HepG2 (cell line): ENCODE measurements around the gene ABHD2. TPM values are rescaled to one million over a fixed set of nuclear protein-coding genes. Genes with fewer than 3 reads are reported as not detected.

Experiments
- AGO1 ChIP-seq: fragments of 200-400 bp; formaldehyde crosslinking; IDR thresholded peaks from 2 replicates; pipeline ENCODE4 v1.6.1; 2017; ENCODE audit warnings: mild to moderate bottlenecking, low read depth, low read length, moderate library complexity; ENCODE audit not compliant: poor library complexity, severe bottlenecking
- CAMTA2 ChIP-seq: sonication (generic); formaldehyde crosslinking; IDR thresholded peaks from 2 replicates; pipeline ENCODE4 v1.4.0; 2020; ENCODE audit warnings: mild to moderate bottlenecking, missing genetic modification reagents, borderline replicate concordance
- CBFB ChIP-seq: sonication (generic); formaldehyde crosslinking; IDR thresholded peaks from 2 replicates; pipeline ENCODE4 v1.4.0; 2020; ENCODE audit warnings: missing genetic modification reagents
- CBX2 ChIP-seq, 2 experiments: fragments of 200-600 bp in 1 of 2; sonication (generic); formaldehyde crosslinking in 1 of 2; IDR thresholded peaks; 2 replicates each; pipeline versions ENCODE4 v1.7.0 to v1.8.1; 2018 to 2022; ENCODE audit warnings: low read depth in 2 of 2, low read length in 1 of 2, mild to moderate bottlenecking in 1 of 2, missing genetic modification reagents in 1 of 2
- EZH2 ChIP-seq: conservative IDR thresholded peaks from 2 replicates; pipeline ENCODE4 v1.6.1; 2012; ENCODE audit warnings: mild to moderate bottlenecking, low read depth, low read length, moderate library complexity
- GABPB1 ChIP-seq: IDR thresholded peaks from 2 replicates; pipeline ENCODE4 v1.6.1; 2016; ENCODE audit warnings: mild to moderate bottlenecking, missing genetic modification reagents, moderate library complexity, missing compliant biosample characterization
- GLI4 ChIP-seq: sonication (generic); formaldehyde crosslinking; IDR thresholded peaks from 2 replicates; pipeline ENCODE4 v1.5.1; 2020; ENCODE audit warnings: missing genetic modification reagents, mild to moderate bottlenecking, moderate library complexity, borderline replicate concordance
- HNF4G ChIP-seq, 2 experiments: sonication (generic) in 1 of 2; formaldehyde crosslinking in 1 of 2; IDR thresholded peaks; 2 replicates each; pipeline versions ENCODE4 v1.4.0 to v1.6.1; 2011 to 2020; ENCODE audit warnings: borderline replicate concordance in 2 of 2, low read depth in 2 of 2, mild to moderate bottlenecking in 2 of 2, low read length in 1 of 2, missing genetic modification reagents in 1 of 2, moderate library complexity in 1 of 2
- HNRNPH1 ChIP-seq: fragments of 200-400 bp; formaldehyde crosslinking; optimal IDR thresholded peaks from 2 replicates; pipeline ENCODE3; 2017; ENCODE audit warnings: mild to moderate bottlenecking, low read depth, low read length
- NR1H2 ChIP-seq: sonication (generic); formaldehyde crosslinking; IDR thresholded peaks from 2 replicates; pipeline ENCODE4 v1.8.1; 2022; ENCODE audit warnings: low read depth, missing genetic modification reagents, borderline replicate concordance
- RXRB ChIP-seq: IDR thresholded peaks from 2 replicates; pipeline ENCODE4 v1.6.1; 2016; ENCODE audit warnings: borderline replicate concordance, missing genetic modification reagents, missing compliant biosample characterization
- SMAD3 ChIP-seq: sonication (generic); formaldehyde crosslinking; IDR thresholded peaks from 2 replicates; pipeline ENCODE4 v1.4.0; 2020; ENCODE audit warnings: missing genetic modification reagents
- SPEN ChIP-seq: sonication (generic); formaldehyde crosslinking; IDR thresholded peaks from 2 replicates; pipeline ENCODE4 v1.5.1; 2020; ENCODE audit warnings: low read depth, mild to moderate bottlenecking, missing genetic modification reagents
- THAP11 ChIP-seq: IDR thresholded peaks from 2 replicates; pipeline ENCODE4 v1.6.1; 2016; ENCODE audit warnings: missing biosample characterization, missing genetic modification reagents
- YEATS4 ChIP-seq: sonication (generic); formaldehyde crosslinking; IDR thresholded peaks from 2 replicates; pipeline ENCODE4 v1.4.0; 2020; ENCODE audit warnings: missing genetic modification reagents, borderline replicate concordance
- ZFP37 ChIP-seq: sonication (generic); formaldehyde crosslinking; IDR thresholded peaks from 2 replicates; pipeline ENCODE4 v1.4.0; 2020; ENCODE audit warnings: missing genetic modification reagents, borderline replicate concordance
- ZNF614 ChIP-seq: IDR thresholded peaks from 2 replicates; pipeline ENCODE4 v1.6.1; 2018; ENCODE audit warnings: missing biosample characterization, missing genetic modification reagents, inconsistent platforms, borderline replicate concordance
- ZNF670 ChIP-seq: sonication (generic); formaldehyde crosslinking; IDR thresholded peaks from 2 replicates; pipeline ENCODE4 v1.8.0; 2022; ENCODE audit warnings: mild to moderate bottlenecking, missing genetic modification reagents, borderline replicate concordance
- ZNF768 ChIP-seq: sonication (generic); formaldehyde crosslinking; IDR thresholded peaks from 2 replicates; pipeline ENCODE4 v1.4.0; 2020; ENCODE audit warnings: missing genetic modification reagents
- ZNF788 ChIP-seq: sonication (generic); formaldehyde crosslinking; IDR thresholded peaks from 2 replicates; pipeline ENCODE4 v1.5.0; 2020; ENCODE audit warnings: mild to moderate bottlenecking, missing genetic modification reagents, borderline replicate concordance
- polyA plus RNA-seq, 8 experiments: library from polyadenylated mRNA; depleted of rRNA in 3 of 8; stranded (reverse) in 7 of 8; unstranded in 1 of 8; fragments of >200 nt; fragmentation: Illumina TruSeq in 4 of 8; extraction: Trizol in 4 of 8; gene quantifications; 2 replicates each; pipeline versions ENCODE4 v1.2.1 to v1.2.3, GENCODE V29; 2011 to 2016; ENCODE audit warnings: low read depth in 4 of 8, missing spikeins in 1 of 8, mixed read lengths in 1 of 8; ENCODE audit not compliant: insufficient read depth in 1 of 8
- total RNA-seq, 5 experiments: library from RNA; depleted of rRNA; stranded (reverse); fragments of >200 nt; fragmentation: Illumina TruSeq; extraction: Trizol; gene quantifications; 2 replicates each; pipeline ENCODE4 v1.2.3, GENCODE V29; 2016; ENCODE audit warnings: low read depth in 1 of 5
- TF ChIP-seq, protein P1 (sequence below): sonication (generic); formaldehyde crosslinking; IDR thresholded peaks from 2 replicates; pipeline ENCODE4 v1.4.0; 2020; ENCODE audit warnings: missing genetic modification reagents, borderline replicate concordance
- TF ChIP-seq, protein P2 (sequence below): sonication (generic); formaldehyde crosslinking; IDR thresholded peaks from 2 replicates; pipeline ENCODE4 v1.9.0; 2021; ENCODE audit warnings: missing genetic modification reagents, mild to moderate bottlenecking, borderline replicate concordance
- TF ChIP-seq, protein P3 (sequence below): sonication (generic); formaldehyde crosslinking; IDR thresholded peaks from 2 replicates; pipeline ENCODE4 v1.4.0; 2020; ENCODE audit warnings: mild to moderate bottlenecking, missing genetic modification reagents

Gene ABHD2
- total and polyA plus RNA-seq, 2 of the 13 experiments (the other 11 are each of a cell fraction or from before 2014, with no cell fraction given), result 14.8 to 22.4 TPM

DNA sequence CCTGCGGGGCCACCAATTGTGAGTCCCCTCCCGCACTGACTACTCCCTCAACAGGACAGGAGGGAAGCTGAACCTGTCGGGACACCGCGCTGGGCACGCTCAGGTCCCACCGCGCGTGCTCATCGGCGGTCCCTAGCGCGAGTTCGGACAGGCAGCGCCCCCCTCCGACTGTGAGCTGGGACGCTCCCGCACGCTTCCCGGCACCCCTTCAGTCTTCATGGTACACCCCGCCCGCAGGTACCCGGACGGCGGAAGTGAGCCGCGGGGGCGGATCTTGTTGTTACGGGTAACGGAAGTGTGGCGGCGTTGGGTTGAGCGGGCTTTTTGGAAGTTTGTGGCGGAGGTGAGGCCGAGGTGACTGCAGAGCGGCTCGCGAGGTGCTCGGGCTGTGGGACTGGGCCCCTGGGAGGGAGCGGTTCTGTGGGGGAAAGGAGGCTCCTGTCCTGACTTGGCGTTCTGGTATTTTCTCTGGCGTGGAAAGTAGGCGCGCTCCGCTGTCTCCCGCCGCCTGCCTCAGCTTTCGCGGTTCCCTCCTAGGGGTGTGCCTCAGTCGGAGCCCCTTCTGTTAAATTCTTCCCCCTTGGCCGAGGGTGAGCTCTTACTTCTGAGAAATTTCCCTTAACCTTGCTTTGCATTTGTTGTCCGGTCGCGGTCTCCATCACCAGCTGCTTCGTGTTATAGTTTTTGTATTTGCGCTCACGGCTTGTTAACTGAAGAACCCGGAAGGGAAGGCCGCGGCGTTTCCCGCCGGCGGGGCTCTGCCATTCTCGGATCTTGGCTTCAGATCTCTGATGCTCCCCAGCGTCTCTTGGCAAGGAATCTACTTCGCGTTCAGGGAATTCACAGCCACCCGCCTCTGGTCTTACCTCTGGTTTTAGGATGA lies 155.7 kb downstream of the ABHD2 start, which contains the start of gene FANCI (continued):
- TF ChIP-seq SPEN (CRISPR knock-in tag) (peak; percentile 89), ZFP37 (CRISPR knock-in tag) (peak; percentile 45), CAMTA2 (CRISPR knock-in tag) (0 out of 2 replicates have a peak, but pooled peaks have one; percentile 33), GABPB1 (CRISPR knock-in tag) (peak; percentile 98), ZNF614 (CRISPR knock-in tag) (peak; percentile 38; the same call in 1 of the 2 replicates), YEATS4 (CRISPR knock-in tag) (no peak; the same call in 1 of the 2 replicates), CBFB (CRISPR knock-in tag) (peak; percentile 69; the same call in 1 of the 2 replicates), NR1H2 (CRISPR knock-in tag) (no peak), EZH2 (no peak), AGO1 (no peak), ZNF670 (CRISPR knock-in tag) (peak; percentile 45; the same call in 1 of the 2 replicates), ZNF788 (peak; percentile 81; the same call in 1 of the 2 replicates), THAP11 (peak; percentile 84), HNRNPH1 (no peak), SMAD3 (CRISPR knock-in tag) (no peak), GLI4 (no peak), RXRB (CRISPR knock-in tag) (peak; percentile 71), CBX2 (IDR thresholded peaks at IDR 0.05; ENCODE audit: low read depth, low read length) (no peak), CBX2 (CRISPR knock-in tag; IDR thresholded peaks at IDR 0.05; ENCODE audit: low read depth) (no peak), HNF4G (IDR thresholded peaks at IDR 0.05; ENCODE audit: borderline replicate concordance, low read depth, low read length) (no peak), HNF4G (CRISPR knock-in tag; IDR thresholded peaks at IDR 0.05; ENCODE audit: borderline replicate concordance, low read depth) (no peak), ZNF768 (peak; percentile 71)
- TF ChIP-seq, protein P1, sequence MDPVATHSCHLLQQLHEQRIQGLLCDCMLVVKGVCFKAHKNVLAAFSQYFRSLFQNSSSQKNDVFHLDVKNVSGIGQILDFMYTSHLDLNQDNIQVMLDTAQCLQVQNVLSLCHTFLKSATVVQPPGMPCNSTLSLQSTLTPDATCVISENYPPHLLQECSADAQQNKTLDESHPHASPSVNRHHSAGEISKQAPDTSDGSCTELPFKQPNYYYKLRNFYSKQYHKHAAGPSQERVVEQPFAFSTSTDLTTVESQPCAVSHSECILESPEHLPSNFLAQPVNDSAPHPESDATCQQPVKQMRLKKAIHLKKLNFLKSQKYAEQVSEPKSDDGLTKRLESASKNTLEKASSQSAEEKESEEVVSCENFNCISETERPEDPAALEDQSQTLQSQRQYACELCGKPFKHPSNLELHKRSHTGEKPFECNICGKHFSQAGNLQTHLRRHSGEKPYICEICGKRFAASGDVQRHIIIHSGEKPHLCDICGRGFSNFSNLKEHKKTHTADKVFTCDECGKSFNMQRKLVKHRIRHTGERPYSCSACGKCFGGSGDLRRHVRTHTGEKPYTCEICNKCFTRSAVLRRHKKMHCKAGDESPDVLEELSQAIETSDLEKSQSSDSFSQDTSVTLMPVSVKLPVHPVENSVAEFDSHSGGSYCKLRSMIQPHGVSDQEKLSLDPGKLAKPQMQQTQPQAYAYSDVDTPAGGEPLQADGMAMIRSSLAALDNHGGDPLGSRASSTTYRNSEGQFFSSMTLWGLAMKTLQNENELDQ (CRISPR knock-in tag), result peak; percentile 3; the same call in 1 of the 2 replicates
- TF ChIP-seq, protein P2, sequence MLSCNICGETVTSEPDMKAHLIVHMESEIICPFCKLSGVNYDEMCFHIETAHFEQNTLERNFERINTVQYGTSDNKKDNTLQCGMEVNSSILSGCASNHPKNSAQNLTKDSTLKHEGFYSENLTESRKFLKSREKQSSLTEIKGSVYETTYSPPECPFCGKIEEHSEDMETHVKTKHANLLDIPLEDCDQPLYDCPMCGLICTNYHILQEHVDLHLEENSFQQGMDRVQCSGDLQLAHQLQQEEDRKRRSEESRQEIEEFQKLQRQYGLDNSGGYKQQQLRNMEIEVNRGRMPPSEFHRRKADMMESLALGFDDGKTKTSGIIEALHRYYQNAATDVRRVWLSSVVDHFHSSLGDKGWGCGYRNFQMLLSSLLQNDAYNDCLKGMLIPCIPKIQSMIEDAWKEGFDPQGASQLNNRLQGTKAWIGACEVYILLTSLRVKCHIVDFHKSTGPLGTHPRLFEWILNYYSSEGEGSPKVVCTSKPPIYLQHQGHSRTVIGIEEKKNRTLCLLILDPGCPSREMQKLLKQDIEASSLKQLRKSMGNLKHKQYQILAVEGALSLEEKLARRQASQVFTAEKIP, result no peak
- TF ChIP-seq, protein P3, sequence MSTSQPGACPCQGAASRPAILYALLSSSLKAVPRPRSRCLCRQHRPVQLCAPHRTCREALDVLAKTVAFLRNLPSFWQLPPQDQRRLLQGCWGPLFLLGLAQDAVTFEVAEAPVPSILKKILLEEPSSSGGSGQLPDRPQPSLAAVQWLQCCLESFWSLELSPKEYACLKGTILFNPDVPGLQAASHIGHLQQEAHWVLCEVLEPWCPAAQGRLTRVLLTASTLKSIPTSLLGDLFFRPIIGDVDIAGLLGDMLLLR (CRISPR knock-in tag), result 0 out of 2 replicates have a peak, but pooled peaks have one; percentile 26
